ENCODE measurements around the gene EPB41L2. TPM values are rescaled to one million over a fixed set of nuclear protein-coding genes. Genes with fewer than 3 reads are reported as not detected.

Gene EPB41L2
- total RNA-seq, 1 donor from 2014 or later, result 314 TPM

DNA sequence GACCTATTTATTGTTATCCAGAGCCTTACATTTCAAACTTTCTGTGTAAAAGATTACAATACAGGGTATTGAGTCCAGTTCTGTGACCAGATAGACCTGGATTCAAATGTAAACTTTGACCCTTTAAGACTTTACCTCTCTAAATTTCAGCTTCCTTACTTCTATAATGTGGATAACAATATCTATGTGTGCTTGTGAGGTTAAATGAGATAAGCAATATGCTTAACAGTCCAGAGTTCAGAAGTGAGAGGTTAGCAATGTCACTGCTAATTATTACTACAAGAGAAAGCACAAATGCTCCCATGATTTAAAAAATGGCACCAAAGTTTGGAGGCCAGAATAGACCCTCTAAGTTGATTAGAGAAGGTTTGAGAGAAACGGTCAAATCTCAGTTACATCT is 27.5 kb downstream of the EPB41L2 start:
- Mint-ChIP-seq H3K27me3 (ENCODE audit: unreplicated experiment) (no peaks in the 10 kb centered on the region), H3K27ac (ENCODE audit: unreplicated experiment) (no peak overlapping the region), H3K9me3 (ENCODE audit: unreplicated experiment) (no peaks in the 10 kb centered on the region), H3K36me3 (ENCODE audit: low read depth, unreplicated experiment) (no peaks in the 10 kb centered on the region), H3K4me3 (ENCODE audit: unreplicated experiment) (no peak overlapping the region), H3K4me1 (ENCODE audit: unreplicated experiment) (peaks cover 40% of the 10 kb centered on the region)
- no peak for DNase-seq (ENCODE audit: low spot score)
- TF ChIP-seq, protein P1, sequence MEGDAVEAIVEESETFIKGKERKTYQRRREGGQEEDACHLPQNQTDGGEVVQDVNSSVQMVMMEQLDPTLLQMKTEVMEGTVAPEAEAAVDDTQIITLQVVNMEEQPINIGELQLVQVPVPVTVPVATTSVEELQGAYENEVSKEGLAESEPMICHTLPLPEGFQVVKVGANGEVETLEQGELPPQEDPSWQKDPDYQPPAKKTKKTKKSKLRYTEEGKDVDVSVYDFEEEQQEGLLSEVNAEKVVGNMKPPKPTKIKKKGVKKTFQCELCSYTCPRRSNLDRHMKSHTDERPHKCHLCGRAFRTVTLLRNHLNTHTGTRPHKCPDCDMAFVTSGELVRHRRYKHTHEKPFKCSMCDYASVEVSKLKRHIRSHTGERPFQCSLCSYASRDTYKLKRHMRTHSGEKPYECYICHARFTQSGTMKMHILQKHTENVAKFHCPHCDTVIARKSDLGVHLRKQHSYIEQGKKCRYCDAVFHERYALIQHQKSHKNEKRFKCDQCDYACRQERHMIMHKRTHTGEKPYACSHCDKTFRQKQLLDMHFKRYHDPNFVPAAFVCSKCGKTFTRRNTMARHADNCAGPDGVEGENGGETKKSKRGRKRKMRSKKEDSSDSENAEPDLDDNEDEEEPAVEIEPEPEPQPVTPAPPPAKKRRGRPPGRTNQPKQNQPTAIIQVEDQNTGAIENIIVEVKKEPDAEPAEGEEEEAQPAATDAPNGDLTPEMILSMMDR (IDR thresholded peaks at IDR 0.05; ENCODE audit: unreplicated experiment), result no peak

DNA sequence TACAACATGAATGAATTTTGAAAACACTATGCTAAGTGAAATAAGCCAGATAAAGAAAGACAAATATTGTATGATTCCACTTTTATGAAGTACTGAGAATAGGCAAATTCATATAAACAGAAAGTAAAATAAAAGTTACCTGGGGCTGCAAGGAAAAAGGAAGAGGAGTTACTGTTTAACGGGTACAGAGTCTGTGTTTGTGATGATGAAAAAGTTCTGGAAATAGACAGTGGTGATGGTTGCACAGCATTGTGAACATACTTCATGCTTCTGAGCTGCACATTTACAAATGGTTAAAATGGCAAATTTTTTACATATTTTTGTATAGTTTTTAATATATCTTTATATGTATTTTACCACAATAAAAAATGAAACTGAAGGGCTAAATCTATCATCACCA is 29.4 kb downstream of the EPB41L2 start:
- Mint-ChIP-seq H3K27me3 (ENCODE audit: unreplicated experiment) (no peaks in the 10 kb centered on the region), H3K27ac (ENCODE audit: unreplicated experiment) (no peak overlapping the region), H3K4me3 (ENCODE audit: unreplicated experiment) (no peak overlapping the region), H3K9me3 (ENCODE audit: unreplicated experiment) (no peaks in the 10 kb centered on the region), H3K4me1 (ENCODE audit: unreplicated experiment) (peaks cover 41% of the 10 kb centered on the region), H3K36me3 (ENCODE audit: low read depth, unreplicated experiment) (no peaks in the 10 kb centered on the region)
- DNase-seq (ENCODE audit: low spot score), result no peak
- TF ChIP-seq, protein P1 (IDR thresholded peaks at IDR 0.05; ENCODE audit: unreplicated experiment), result no peak

DNA sequence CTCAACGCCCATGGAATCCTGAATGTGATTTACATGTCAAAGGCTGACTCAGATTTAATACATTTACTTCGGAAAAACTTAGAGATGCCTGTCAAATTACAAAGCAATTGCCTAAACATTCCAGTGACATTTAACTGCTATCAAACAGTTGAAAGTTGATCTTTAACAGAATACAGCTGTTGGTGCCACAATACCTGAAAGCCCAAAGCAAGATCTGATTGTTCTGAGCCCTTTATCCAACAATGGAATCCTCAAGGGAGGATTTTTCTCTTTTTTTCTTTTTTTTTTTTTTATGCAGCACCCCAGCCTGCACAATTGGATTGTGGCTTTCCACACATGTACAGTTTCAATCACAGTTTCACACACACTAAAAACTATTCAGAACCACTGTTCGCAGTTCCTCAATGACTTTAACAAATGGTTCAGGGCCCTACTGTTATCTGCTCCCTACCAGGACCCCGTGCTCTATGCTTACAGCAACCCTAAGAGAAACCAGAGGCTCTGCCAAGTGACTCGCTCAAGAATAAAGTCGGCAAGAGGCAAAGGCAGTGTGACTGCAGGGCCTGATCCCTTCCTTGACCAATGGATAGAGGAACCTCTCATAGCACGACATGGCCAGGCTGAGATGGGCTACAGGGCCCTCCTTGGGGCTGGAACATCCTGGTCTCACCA is 33.3 kb downstream of the EPB41L2 start:
- TF ChIP-seq, protein P1 (IDR thresholded peaks at IDR 0.05; ENCODE audit: unreplicated experiment), result no peak
- H3K27ac Mint-ChIP-seq (ENCODE audit: unreplicated experiment), result peak overlapping the region; percentile 10
- no peaks in the 10 kb centered on the region for H3K36me3 Mint-ChIP-seq (ENCODE audit: low read depth, unreplicated experiment)
- H3K4me3 Mint-ChIP-seq (ENCODE audit: unreplicated experiment), result no peak overlapping the region
- H3K27me3 Mint-ChIP-seq (ENCODE audit: unreplicated experiment), result no peaks in the 10 kb centered on the region
- H3K4me1 Mint-ChIP-seq (ENCODE audit: unreplicated experiment), result peaks cover 42% of the 10 kb centered on the region
- DNase-seq (ENCODE audit: low spot score), result no peak
- H3K9me3 Mint-ChIP-seq (ENCODE audit: unreplicated experiment), result no peaks in the 10 kb centered on the region

DNA sequence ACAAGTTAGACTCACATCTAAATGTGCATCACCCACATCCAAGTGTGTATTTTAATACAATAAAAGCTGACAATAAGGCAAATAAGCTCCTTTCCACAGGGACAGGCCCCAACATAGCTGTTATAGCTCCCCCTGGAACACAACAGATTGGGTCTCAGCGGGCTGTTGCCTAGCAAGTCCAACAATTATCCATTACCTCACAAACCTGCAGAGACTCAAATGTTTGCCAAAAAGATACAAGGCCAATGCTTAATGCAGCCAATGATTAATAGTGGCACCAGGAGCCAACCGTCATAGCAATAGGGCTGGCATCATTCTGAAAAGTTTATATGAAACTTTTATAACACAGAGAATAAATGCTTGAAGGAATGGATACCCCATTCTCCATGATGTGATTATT is 35.7 kb downstream of the EPB41L2 start:
- Mint-ChIP-seq H3K9me3 (ENCODE audit: unreplicated experiment) (no peaks in the 10 kb centered on the region), H3K36me3 (ENCODE audit: low read depth, unreplicated experiment) (peaks cover 2% of the 10 kb centered on the region), H3K27ac (ENCODE audit: unreplicated experiment) (no peak overlapping the region), H3K4me1 (ENCODE audit: unreplicated experiment) (peaks cover 33% of the 10 kb centered on the region), H3K4me3 (ENCODE audit: unreplicated experiment) (no peak overlapping the region), H3K27me3 (ENCODE audit: unreplicated experiment) (no peaks in the 10 kb centered on the region)
- no peak for DNase-seq (ENCODE audit: low spot score)
- TF ChIP-seq, protein P1 (IDR thresholded peaks at IDR 0.05; ENCODE audit: unreplicated experiment), result no peak

DNA sequence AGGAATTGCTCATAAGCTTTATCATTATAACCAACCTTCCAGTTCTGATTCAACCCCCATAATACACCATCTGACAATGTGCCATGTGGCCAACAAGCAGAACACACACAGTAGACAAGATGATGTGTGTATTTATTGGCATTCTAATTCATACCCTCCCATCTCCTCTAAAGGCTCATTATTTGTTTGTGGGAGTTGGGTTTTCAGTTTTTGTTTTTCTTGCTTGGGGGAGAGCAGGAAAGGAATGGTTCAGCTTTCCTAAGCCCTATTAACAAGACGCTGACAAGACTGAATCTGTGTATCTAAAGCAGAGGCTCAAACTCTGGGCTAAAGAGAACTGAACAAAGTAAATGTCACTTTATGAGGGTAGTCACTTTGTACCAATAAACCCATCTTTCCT is 36.8 kb downstream of the EPB41L2 start:
- peaks cover 31% of the 10 kb centered on the region for H3K4me1 Mint-ChIP-seq (ENCODE audit: unreplicated experiment)
- TF ChIP-seq, protein P1 (IDR thresholded peaks at IDR 0.05; ENCODE audit: unreplicated experiment), result no peak
- H3K27ac Mint-ChIP-seq (ENCODE audit: unreplicated experiment), result no peak overlapping the region
- H3K27me3 Mint-ChIP-seq (ENCODE audit: unreplicated experiment), result no peaks in the 10 kb centered on the region
- H3K4me3 Mint-ChIP-seq (ENCODE audit: unreplicated experiment), result no peak overlapping the region
- peaks cover 4% of the 10 kb centered on the region for H3K36me3 Mint-ChIP-seq (ENCODE audit: low read depth, unreplicated experiment)
- DNase-seq (ENCODE audit: low spot score), result no peak
- H3K9me3 Mint-ChIP-seq (ENCODE audit: unreplicated experiment), result no peaks in the 10 kb centered on the region

All from endothelial cell (in vitro differentiated cells).